ENCODE results near the gene KIAA0232.

GRCh38 chr4:6761649-6762615, 20.6 kb upstream of the KIAA0232 start:
- TF ChIP-seq CTCF (IDR thresholded peaks at IDR 0.05; ENCODE audit: poor library complexity) (no peak), EZH2 (IDR thresholded peaks at IDR 0.05; ENCODE audit: borderline replicate concordance) (no peak), EZH2phosphoT487 (IDR thresholded peaks at IDR 0.05; ENCODE audit: low read depth, severe bottlenecking, unreplicated experiment) (no peak)
